ENCODE data around the gene KIAA1755. TPM values are rescaled to one million over a fixed set of nuclear protein-coding genes. Genes with fewer than 3 reads are reported as not detected.
A peak's percentile ranks its signal among the peaks of the same experiment; 100 is the strongest.

The KIAA1755 gene
- total and polyA plus RNA-seq, 9 of the 15 experiments (the other 6 are each of a cell fraction or from before 2014, with no cell fraction given) = not detected

DNA sequence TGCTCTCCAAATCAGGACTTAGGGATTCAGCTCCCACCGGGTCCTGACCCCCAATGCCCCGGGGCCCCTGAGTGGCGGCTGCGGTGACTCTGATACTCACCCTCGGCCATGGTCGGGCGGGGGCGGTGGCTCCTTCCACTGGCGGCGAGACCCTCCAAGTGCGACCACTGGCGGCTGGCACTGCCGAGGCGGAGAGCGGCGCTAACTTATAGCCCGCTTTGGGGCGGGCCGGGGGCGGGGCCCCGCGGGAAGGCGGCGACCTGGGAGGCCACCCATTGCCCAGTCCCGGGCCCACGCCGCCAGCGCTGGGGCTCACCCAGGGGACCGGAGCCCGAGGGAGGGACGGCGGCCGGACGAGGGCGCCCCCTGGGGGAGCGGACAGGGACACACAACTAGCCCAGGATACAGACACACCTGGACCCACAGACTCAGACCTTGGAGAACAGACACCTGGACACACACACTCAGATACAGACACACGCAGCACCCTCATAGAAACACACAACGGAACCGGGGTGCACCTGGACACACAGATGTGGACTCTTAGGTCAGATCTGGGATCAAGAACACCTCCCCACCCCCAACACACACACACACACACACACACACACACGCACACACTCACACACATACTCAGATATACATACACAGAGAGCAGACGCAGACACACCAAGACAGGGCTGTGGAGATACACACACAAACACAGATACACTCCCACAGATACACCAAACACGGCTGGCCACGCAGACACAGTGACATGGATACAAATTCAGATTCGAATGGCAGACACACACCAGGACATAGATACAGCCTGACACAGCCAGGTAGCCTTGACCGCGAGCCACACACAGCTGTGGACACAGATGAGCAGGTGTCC, 95.2 kb downstream of the KIAA1755 start, which contains the start of gene TGM2 (continued):
- TF ChIP-seq SIX5 (IDR thresholded peaks at IDR 0.05; ENCODE audit: borderline replicate concordance in 1 of 2, insufficient read depth in 1 of 2, low read depth in 1 of 2, low read length in 2 of 2) = no peak
- TF ChIP-seq ZNF41 (CRISPR knock-in tag; conservative IDR thresholded peaks at IDR 0.05) = no peak
- no peak for TF ChIP-seq PML (IDR thresholded peaks at IDR 0.05; ENCODE audit: low read length)
- 0 out of 2 replicates have a peak, but pooled peaks have one; percentile 17 for TF ChIP-seq DIDO1 (tag; IDR thresholded peaks at IDR 0.05; ENCODE audit: low read depth)
- TF ChIP-seq ETS2 (tag; IDR thresholded peaks at IDR 0.05; ENCODE audit: borderline replicate concordance, poor library complexity, severe bottlenecking) = no peak
- no peak for TF ChIP-seq ZNF263 (CRISPR knock-in tag; IDR thresholded peaks at IDR 0.05; ENCODE audit: borderline replicate concordance)
- TF ChIP-seq MTA1 (IDR thresholded peaks at IDR 0.05; ENCODE audit: borderline replicate concordance) = peak; percentile 42; the same call in 1 of the 2 replicates
- no peak for TF ChIP-seq TCF7L2 (IDR thresholded peaks at IDR 0.05; ENCODE audit: low read depth, low read length)
- no peak for TF ChIP-seq RFX7 (CRISPR knock-in tag; IDR thresholded peaks at IDR 0.05)
- TF ChIP-seq BCLAF1 (IDR thresholded peaks at IDR 0.05; ENCODE audit: borderline replicate concordance in 1 of 2, control insufficient read depth in 1 of 2, low read depth in 2 of 2, low read length in 1 of 2) = no peak
- peak; percentile 88 to 92 (median 91) for TF ChIP-seq CTCF (IDR thresholded peaks at IDR 0.05 in 2 of 3, conservative IDR thresholded peaks at IDR 0.05 in 1 of 3; ENCODE audit: insufficient read depth in 2 of 3, low read depth in 1 of 3, low read length in 3 of 3)
- no peak for TF ChIP-seq TEAD2 (tag; IDR thresholded peaks at IDR 0.05)
- no peak for TF ChIP-seq SRSF3 (IDR thresholded peaks at IDR 0.05; ENCODE audit: insufficient read depth, low read length)
- no peak for TF ChIP-seq TAL1 (IDR thresholded peaks at IDR 0.05)
- TF ChIP-seq PURB (CRISPR knock-in tag; IDR thresholded peaks at IDR 0.05; ENCODE audit: low read depth) = no peak
- TF ChIP-seq FOXM1 (IDR thresholded peaks at IDR 0.05; ENCODE audit: low read depth) = no peak
- TF ChIP-seq FOXM1 (CRISPR knock-in tag; IDR thresholded peaks at IDR 0.05; ENCODE audit: low read depth) = peak; percentile 84; the same call in 1 of the 2 replicates
- TF ChIP-seq, protein P1, sequence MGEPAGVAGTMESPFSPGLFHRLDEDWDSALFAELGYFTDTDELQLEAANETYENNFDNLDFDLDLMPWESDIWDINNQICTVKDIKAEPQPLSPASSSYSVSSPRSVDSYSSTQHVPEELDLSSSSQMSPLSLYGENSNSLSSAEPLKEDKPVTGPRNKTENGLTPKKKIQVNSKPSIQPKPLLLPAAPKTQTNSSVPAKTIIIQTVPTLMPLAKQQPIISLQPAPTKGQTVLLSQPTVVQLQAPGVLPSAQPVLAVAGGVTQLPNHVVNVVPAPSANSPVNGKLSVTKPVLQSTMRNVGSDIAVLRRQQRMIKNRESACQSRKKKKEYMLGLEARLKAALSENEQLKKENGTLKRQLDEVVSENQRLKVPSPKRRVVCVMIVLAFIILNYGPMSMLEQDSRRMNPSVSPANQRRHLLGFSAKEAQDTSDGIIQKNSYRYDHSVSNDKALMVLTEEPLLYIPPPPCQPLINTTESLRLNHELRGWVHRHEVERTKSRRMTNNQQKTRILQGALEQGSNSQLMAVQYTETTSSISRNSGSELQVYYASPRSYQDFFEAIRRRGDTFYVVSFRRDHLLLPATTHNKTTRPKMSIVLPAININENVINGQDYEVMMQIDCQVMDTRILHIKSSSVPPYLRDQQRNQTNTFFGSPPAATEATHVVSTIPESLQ (CRISPR knock-in tag; IDR thresholded peaks at IDR 0.05) = 0 out of 2 replicates have a peak, but pooled peaks have one; percentile 58
- TF ChIP-seq EP300 (IDR thresholded peaks at IDR 0.05; ENCODE audit: low read length) = no peak
- 0 out of 2 replicates have a peak, but pooled peaks have one; percentile 40 for TF ChIP-seq CBFB (CRISPR knock-in tag; IDR thresholded peaks at IDR 0.05)
- peak; percentile 23 for TF ChIP-seq NUFIP1 (IDR thresholded peaks at IDR 0.05; ENCODE audit: partially characterized antibody)

All from K562 (cell line).